ENCODE measurements around the gene KRTAP5-1.
"Not testable (repeated sequence)": the region's sequence is repeated elsewhere in the genome, so short reads cannot be mapped to it uniquely, and the experiment has no call there.

The KRTAP5-1 gene

GRCh38 chr11:1598816-1599215 lies 13.7 kb upstream of the KRTAP5-1 start:
- no peak overlapping the region for H3K4me3 ChIP-seq (replicated peaks; ENCODE audit: low read depth, low read length)
- TF ChIP-seq CTCF (IDR thresholded peaks at IDR 0.05; ENCODE audit: low read length, missing control alignments): no peak
- no peak for DNase-seq (ENCODE audit: low read depth)

GRCh38 chr11:1598406-1598805 lies 13.3 kb upstream of the KRTAP5-1 start:
- H3K4me3 ChIP-seq (replicated peaks; ENCODE audit: low read depth, low read length); DNase-seq (ENCODE audit: low read depth): not testable (repeated sequence)

GRCh38 chr11:1597994-1598380 lies 12.9 kb upstream of the KRTAP5-1 start, which contains the start of gene KRTAP5-2:
KRTAP5-2 (minus strand) TSS chr11:1598294; CDS start chr11:1598250, 44 bp downstream.
- TF ChIP-seq CTCF (IDR thresholded peaks at IDR 0.05; ENCODE audit: low read length, missing control alignments): no peak
- no peak for DNase-seq (ENCODE audit: low read depth)
- H3K4me3 ChIP-seq (replicated peaks; ENCODE audit: low read depth, low read length): no peak within 1 kb of the TSS

- H3K4me3 ChIP-seq (replicated peaks; ENCODE audit: low read depth, low read length): no peak overlapping the region
- DNase-seq (ENCODE audit: low read depth): no peak
- TF ChIP-seq CTCF (IDR thresholded peaks at IDR 0.05; ENCODE audit: low read length, missing control alignments): no peak
Measured at GRCh38 chr11:1597331-1597993, 12.4 kb upstream of the KRTAP5-1 start.

- not testable (repeated sequence) for DNase-seq (ENCODE audit: low read depth); H3K4me3 ChIP-seq (replicated peaks; ENCODE audit: low read depth, low read length)
Measured at GRCh38 chr11:1596576-1597121, 11.6 kb upstream of the KRTAP5-1 start.

DNA sequence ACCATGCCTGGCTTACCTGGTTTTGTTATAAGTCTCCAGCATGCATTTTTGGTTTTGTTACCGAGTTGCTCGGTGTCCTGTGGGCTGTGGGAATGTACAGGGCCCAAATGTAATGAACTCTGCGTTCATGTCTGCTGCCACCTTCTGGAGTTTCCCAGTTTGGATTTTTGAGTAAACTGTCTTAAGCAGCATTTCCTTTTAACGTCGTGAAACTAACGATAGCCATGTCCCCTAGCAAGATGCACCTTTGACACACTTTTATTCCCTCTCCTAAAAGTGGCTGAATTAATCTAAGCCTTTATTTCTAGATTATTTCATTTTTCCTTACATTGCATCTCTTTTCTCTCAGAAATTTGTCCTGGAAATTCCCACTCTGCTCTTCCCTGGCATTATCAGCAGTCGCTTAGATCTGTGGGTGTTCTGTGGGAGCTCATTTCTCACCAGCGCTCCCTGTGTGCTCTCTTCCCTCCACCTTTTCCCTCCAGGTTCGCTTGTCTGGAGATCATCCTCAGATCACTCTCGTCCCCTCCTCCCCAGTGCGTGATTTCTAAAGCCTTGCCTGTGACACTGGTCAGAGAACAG lies 11.0 kb upstream of the KRTAP5-1 start:
- not testable (repeated sequence) for H3K4me3 ChIP-seq (replicated peaks; ENCODE audit: low read depth, low read length); DNase-seq (ENCODE audit: low read depth)

GRCh38 chr11:1592628-1593027 lies 7.5 kb upstream of the KRTAP5-1 start:
- no peak for TF ChIP-seq CTCF (IDR thresholded peaks at IDR 0.05; ENCODE audit: low read length, missing control alignments)
- H3K4me3 ChIP-seq (replicated peaks; ENCODE audit: low read depth, low read length): no peak overlapping the region
- DNase-seq (ENCODE audit: low read depth): no peak

DNA sequence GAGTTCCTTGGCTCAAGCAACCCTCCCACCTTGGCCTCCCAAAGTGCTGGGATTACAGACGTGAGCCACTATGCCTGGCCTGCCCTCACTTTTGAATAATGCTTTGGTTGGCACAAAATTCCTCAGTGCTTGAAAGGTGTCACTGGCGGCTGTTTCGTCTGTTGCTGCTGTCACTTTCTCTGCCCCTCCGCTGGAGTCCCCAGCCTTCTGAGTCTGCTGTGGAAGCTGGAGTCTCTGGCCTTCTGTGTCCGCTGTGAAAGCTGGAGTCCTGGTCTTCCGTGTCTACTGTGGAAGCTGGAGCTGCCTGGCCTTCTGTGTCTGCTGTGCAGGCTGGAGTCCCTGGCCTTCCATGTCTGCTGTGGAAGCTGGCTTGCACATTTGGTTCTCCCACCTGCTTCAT lies 4.9 kb upstream of the KRTAP5-1 start:
- H3K4me3 ChIP-seq (replicated peaks; ENCODE audit: low read depth, low read length): no peak overlapping the region
- no peak for DNase-seq (ENCODE audit: low read depth)
- TF ChIP-seq CTCF (IDR thresholded peaks at IDR 0.05; ENCODE audit: low read length, missing control alignments): no peak

DNA sequence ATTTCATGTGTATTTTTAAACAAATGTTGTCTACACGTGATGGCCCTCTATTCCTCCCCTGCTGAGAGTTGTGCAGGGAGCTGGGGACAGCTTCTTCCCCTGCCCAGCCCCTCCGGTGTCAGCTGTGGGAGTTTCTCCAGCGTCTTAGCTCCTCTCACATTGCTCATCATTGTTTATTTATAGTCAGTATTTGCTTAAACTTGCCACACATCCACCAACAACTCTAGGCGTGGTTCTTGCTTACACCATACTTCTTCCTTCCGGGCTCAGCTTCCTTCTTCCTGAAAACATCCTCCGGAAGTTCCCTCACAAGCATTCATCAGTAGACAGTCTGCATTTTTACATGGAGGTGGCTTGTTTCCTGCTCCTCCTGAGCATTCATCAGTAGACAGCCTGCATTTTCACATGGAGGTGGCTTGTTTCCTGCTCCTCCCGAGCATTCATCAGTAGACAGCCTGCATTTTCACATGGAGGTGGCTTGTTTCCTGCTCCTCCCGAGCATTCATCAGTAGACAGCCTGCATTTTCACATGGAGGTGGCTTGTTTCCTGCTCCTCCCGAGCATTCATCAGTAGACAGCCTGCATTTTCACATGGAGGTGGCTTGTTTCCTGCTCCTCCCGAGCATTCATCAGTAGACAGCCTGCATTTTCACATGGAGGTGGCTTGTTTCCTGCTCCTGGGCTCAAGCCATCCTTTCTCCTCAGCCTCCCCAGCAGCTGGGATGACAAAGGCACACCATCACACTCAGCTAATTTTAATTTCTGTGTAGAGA lies 4.3 kb upstream of the KRTAP5-1 start:
- DNase-seq (ENCODE audit: low read depth); H3K4me3 ChIP-seq (replicated peaks; ENCODE audit: low read depth, low read length): not testable (repeated sequence)
